ENCODE data around the gene KRTAP9-1. TPM values are rescaled to one million over a fixed set of nuclear protein-coding genes. Genes with fewer than 3 reads are reported as not detected.

KRTAP9-1 gene
- total and polyA plus RNA-seq, 2 donors (not counting 3 experiments of a cell fraction or from before 2014, with no cell fraction given), result not detected

DNA sequence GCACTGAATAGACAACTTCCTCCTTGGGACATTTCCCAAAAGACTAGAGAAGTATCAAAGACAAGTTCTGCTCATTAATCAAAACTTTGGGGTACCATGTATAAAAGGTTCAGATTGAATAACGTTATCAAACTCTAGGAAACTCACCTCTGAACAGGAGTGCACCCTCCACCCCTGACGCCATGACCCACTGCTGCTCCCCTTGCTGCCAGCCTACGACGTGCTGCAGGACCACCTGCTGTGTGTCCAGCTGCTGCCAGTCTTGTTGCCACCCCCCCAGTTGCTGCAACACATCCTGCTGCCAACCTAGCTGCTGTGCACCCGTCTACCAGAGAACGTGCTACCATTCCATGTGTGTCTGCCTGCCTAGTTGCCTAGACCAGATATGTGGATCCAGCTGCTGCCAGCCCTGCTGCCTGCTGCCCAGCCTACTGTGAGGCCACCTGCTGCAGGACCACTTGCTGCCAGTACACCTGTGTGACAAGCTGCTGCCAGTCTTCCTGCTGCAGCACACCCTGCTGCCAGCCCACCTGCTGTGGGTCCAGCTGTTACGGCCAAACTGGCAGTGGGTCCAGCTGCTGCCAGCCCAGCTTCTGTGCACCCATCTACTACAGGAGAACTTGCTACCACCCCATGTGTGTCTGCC is 23.0 kb downstream of the KRTAP9-1 start:
- Histone ChIP-seq H3K4me3 (replicated peaks in 1 of 3; ENCODE audit: insufficient read depth in 1 of 3, low read depth in 1 of 3, low read length in 3 of 3) (no peak overlapping the region), H3K79me2 (ENCODE audit: control insufficient read depth, insufficient read depth, low read length) (no peaks in the 10 kb centered on the region), H3K4me1 (ENCODE audit: control insufficient read depth, extremely low read depth, insufficient read depth, low read length) (no peaks in the 10 kb centered on the region), H3K9ac (replicated peaks; ENCODE audit: extremely low read depth, insufficient read depth, low read length) (no peak overlapping the region), H3K9me1 (replicated peaks; ENCODE audit: control insufficient read depth, extremely low read depth, insufficient read depth, low read length) (no peaks in the 10 kb centered on the region), H3K36me3 (ENCODE audit: control insufficient read depth in 2 of 2, extremely low read depth in 1 of 2, insufficient read depth in 2 of 2, low read length in 2 of 2) (no peaks in the 10 kb centered on the region), H3K27ac (ENCODE audit: insufficient read depth, low read depth, low read length) (no peak overlapping the region), H3K4me2 (ENCODE audit: insufficient read depth, low read length) (no peak overlapping the region), H4K20me1 (replicated peaks; ENCODE audit: control insufficient read depth, extremely low read depth, insufficient read depth, low read length) (no peaks in the 10 kb centered on the region), H2AFZ (ENCODE audit: low read depth, low read length) (no peak overlapping the region), H3K9me3 (replicated peaks; ENCODE audit: control insufficient read depth, insufficient read depth, low read length) (no peaks in the 10 kb centered on the region), H3K27me3 (ENCODE audit: control insufficient read depth in 2 of 2, insufficient read depth in 2 of 2, low read length in 2 of 2) (no peaks in the 10 kb centered on the region)
- dilution Hi-C loops (cut with MboI; ENCODE audit: extremely low pct_ligation_motif_present, low sequenced_read_pairs) (no loop called here), intact Hi-C loops (cut with micrococcal nuclease) (no loop called here)
- no TSS peak for BruUV-seq (replicated peaks)
- FAIRE-seq (no peak), DNase-seq (ENCODE audit: low read depth, low spot score) (no peak)
- CTCF ChIA-PET, result no interaction called here
- TF ChIP-seq, protein P1, sequence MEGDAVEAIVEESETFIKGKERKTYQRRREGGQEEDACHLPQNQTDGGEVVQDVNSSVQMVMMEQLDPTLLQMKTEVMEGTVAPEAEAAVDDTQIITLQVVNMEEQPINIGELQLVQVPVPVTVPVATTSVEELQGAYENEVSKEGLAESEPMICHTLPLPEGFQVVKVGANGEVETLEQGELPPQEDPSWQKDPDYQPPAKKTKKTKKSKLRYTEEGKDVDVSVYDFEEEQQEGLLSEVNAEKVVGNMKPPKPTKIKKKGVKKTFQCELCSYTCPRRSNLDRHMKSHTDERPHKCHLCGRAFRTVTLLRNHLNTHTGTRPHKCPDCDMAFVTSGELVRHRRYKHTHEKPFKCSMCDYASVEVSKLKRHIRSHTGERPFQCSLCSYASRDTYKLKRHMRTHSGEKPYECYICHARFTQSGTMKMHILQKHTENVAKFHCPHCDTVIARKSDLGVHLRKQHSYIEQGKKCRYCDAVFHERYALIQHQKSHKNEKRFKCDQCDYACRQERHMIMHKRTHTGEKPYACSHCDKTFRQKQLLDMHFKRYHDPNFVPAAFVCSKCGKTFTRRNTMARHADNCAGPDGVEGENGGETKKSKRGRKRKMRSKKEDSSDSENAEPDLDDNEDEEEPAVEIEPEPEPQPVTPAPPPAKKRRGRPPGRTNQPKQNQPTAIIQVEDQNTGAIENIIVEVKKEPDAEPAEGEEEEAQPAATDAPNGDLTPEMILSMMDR (IDR thresholded peaks at IDR 0.05; ENCODE audit: extremely low read depth in 1 of 2, insufficient read depth in 1 of 2, low read depth in 1 of 2, low read length in 2 of 2), result no peak
- TF ChIP-seq FOS (IDR thresholded peaks at IDR 0.05; ENCODE audit: borderline replicate concordance, insufficient read depth, low read length) (no peak), MYC (IDR thresholded peaks at IDR 0.05; ENCODE audit: low read depth, low read length) (no peak), MAX (IDR thresholded peaks at IDR 0.05; ENCODE audit: insufficient read depth, insufficient read length) (no peak), GATA2 (IDR thresholded peaks at IDR 0.05; ENCODE audit: insufficient read depth, insufficient read length, low read depth, low read length) (no peak), JUN (IDR thresholded peaks at IDR 0.05; ENCODE audit: borderline replicate concordance, insufficient read depth, insufficient read length, low read depth) (no peak), POLR2A (IDR thresholded peaks at IDR 0.05; ENCODE audit: low read depth, low read length) (no peak), POLR2AphosphoS5 (IDR thresholded peaks at IDR 0.05; ENCODE audit: insufficient read depth, low read depth, low read length) (no peak), EZH2 (IDR thresholded peaks at IDR 0.05; ENCODE audit: borderline replicate concordance, low read depth, low read length, severe bottlenecking) (no peak)
- POLR2A ChIA-PET, result no interaction called here

Data from endothelial cell of umbilical vein (primary cell).